ENCODE measurements around the gene EIF4H. TPM values are rescaled to one million over a fixed set of nuclear protein-coding genes. Genes with fewer than 3 reads are reported as not detected.

The EIF4H gene
- polyA plus RNA-seq, 6 donors from 2014 or later, result 185 to 247 (median 209) TPM

Other genes starting within 250 kb of the EIF4H start
- not detected for gene ELN, start 146.2 kb upstream of the EIF4H start, polyA plus RNA-seq (ENCODE audit: low read depth in 6 of 6)
- gene LIMK1, start 90.6 kb upstream of the EIF4H start, polyA plus RNA-seq (ENCODE audit: low read depth in 6 of 6), result 10 to 100 TPM in 4 of 6 donors, 1 to 10 TPM in 2; 7.9 to 16.5 (median 11.6) TPM
- 100 to 1,000 TPM; 394 to 597 (median 466) TPM for gene LAT2, start 35.6 kb downstream of the EIF4H start, polyA plus RNA-seq (ENCODE audit: low read depth in 6 of 6)
- 10 to 100 TPM; 42.7 to 61.4 (median 51.9) TPM for gene RFC2, start 80.0 kb downstream of the EIF4H start, polyA plus RNA-seq (ENCODE audit: low read depth in 6 of 6)
- 1 to 10 TPM in 4 of 6 donors, under 1 TPM in 2; 0.52 to 3.2 (median 1.1) TPM for gene CLIP2, start 115.1 kb downstream of the EIF4H start, polyA plus RNA-seq (ENCODE audit: low read depth in 6 of 6)

All from naive B cell (primary cell).